ENCODE data around the gene PRSS37. TPM values are rescaled to one million over a fixed set of nuclear protein-coding genes. Genes with fewer than 3 reads are reported as not detected.
"Not testable (repeated sequence)": the region's sequence is repeated elsewhere in the genome, so short reads cannot be mapped to it uniquely, and the experiment has no call there.

Gene PRSS37
- total RNA-seq: not detected

DNA sequence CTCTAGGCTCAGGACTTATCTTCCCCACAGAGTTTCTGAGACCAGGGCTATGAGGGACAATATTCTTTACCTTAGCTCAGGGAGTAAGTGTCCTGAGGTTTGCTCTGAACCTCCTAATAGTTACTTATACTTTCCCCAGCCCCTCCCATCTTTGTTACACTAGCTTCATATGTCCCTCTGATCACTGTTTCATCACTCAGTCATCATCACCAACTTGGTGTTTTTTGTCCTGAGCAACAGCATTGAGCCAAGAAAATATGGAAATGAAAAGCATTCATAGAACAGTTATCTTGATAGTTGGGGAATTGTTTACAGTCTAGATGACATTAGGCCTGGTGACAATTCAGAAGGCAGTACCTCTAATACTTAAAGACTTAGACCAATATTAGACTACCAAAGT, at the start of gene PRSS37:
TSS of gene PRSS37 (minus strand) at position 101 of the 400 bp plus-strand sequence. CDS start 436 bp downstream, outside the sequence.
- no peak for DNase-seq

DNA sequence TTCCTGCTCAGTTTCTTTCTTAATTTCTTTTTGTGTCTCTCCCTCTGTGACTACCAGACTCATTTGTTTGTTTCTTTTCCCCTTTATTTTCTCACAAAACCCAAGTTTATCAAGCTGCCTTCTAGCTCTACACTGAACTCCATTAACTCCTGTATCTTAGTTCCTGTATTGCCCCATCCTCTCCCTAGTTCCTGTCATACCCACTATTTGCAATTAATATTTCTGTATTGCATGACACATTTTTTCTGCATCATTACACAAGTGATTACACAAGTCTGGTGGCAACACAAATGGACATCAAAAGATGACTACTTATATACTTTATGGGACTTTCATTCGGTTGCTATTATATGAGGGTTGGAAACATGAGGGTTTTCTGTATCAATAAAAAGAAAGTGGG, 48.0 kb upstream of the PRSS37 start:
- DNase-seq: no peak

DNA sequence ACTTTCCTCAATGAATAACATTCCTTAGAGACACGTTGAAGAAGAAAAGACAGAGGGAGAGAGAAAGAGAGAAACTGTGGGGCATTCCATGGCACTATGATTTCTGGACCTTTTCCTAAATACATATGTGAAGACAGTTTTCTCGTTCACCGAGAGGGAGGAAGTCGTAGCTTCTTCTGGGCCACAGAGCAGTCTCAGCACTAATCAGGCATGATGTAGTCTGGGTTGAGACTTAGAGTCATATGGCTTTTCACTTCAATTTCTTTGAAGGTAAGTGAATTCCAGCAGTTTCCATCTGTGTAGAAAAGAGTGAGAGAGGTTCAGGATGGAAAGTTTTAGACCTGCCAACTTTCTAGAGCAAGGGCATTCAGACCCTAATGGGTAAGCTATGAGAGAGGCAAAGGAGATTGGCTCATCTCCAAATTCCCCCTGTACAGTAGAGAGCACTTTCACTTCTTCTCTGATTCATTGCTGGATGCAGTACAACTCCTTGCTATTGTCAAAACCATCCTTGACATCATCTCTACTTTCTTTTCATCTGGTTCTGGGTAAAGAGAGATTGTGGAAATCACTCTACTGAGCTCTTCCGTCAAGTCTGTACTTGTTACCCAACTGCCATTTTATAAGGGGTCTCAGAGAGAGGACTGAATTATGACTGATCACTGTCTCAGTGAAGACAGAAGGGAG, 43.4 kb upstream of the PRSS37 start:
- no peak for DNase-seq

DNA sequence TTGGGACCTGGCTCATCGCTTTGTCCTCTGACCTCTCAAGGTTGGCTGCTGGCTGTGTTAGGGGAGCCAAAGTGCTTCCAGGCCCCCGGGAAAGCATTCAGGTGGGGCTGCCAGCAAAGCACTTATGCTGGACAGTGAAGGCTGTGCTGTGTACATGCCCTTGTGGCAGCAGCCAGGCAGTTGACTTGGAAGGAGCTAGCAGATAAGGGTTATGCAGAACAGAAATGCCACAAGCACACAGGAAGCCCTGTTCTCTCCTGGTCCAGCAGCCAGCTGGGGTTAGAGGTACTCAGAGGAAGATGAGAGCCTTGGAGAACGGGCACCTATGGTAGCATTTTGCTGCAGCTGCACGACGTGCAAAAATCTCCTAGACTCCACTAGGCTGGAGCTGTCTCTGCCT, 39.7 kb upstream of the PRSS37 start:
- DNase-seq: no peak

DNA sequence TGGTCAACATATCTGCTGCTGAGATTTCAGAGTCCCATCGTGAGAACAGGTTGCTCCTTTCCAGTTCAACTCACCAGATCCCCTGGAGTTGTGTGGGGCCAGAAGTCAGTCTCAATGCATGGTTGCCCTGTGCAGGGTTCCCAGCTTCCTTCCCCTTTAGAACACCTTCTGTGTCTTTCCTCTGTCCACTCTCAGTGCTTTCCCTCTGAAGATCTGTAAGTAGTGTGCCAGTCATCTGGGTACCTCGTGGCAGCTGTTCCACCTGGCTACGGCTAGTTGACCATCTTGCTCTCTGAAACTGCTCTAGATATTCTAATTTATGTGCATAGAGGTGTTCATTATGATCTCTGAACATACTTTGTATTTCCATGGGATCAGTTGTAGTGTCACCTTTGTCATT, 36.1 kb upstream of the PRSS37 start:
- no peak for DNase-seq

- DNase-seq: no peak
These were observed 35.1 kb upstream of the PRSS37 start for GRCh38 chr7:141876371-141876770.

- DNase-seq: no peak
These were observed 34.2 kb upstream of the PRSS37 start for GRCh38 chr7:141875453-141875852.

DNA sequence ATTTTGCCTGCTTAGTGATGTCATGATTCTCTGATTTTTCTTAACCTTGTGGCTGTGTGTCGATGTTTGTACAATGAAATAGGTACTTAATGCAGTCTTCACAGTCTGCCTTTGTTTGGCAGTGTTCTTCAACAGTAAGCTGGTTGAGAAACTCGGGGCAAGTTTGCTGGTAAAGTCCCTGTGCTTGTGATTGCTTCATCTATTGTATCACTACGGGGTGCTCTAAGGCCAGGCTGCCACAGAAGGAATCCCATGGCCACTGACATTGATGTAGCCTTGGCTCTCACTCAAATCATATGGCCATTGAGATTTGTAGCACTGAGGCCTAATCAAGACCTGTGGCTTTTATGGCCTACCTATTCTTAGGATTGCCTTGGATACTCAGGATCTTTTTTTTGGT, 33.5 kb upstream of the PRSS37 start:
- no peak for DNase-seq

DNA sequence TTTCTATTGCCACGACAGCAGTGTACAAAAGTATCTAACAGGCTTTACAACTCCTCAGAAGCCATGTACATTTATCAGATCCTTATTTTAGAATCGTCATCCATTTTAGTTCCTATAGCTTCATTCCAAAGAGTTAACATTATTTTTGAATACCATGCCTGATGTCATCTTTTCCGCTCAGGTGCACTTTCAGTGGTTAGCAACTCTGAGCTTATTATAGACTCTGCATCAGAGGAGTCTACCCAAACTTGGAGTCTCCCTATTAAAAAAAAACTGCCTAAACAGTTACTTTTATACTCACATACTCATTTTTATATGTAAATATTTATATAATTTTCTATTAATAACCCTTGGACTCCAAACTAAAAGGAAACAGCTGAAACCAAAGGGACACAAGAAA, 31.6 kb upstream of the PRSS37 start:
- DNase-seq: no peak

DNA sequence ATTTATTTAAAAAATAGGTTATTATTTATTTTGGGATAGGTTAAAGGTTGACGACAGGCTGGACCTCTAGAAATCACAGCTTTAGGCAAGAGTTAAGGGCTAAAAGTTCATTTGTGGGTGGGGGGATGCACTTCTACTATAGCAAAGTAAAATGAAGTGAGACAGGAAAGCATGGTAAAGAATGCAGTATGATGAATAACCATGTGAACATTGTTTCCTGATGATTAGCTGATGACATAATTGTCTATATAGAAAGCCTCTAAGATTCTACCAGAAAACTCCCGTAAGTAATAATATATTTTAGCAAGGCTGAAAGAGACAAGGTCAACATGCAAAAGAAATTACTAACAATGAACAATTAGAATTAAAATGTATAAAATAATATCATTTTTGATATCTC, 25.7 kb upstream of the PRSS37 start:
- no peak for DNase-seq

DNA sequence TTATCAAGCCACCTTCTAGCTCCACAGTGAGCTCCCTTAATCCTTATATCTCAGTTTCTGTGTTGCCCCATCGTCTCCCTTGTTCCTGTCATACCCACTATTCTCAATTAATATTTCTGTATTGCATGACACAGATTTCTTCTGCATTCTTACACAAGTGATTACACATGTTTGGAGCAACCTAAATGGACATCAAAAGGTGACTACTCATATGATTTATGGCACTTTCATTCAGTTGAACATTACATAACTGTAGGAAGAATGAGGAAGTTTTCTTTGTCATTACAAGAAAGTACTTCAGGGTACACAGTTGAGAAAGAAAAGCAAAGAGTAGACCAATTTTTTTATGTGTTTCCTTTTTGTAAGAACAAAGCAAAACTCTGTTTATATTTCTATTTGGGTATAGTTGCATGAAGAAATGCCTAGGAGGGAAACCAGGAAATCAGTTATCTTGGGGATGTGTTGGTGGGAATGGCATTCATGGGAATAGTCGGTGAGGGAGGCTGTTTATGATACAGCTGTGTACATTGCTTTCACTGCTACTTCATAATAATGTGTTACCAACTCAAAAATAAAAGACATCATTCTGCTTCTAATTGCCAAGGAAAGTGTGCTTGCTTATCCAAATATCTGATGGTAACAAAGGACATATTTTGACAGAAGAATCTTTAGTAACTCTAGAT, 23.6 kb upstream of the PRSS37 start:
- DNase-seq: no peak

DNA sequence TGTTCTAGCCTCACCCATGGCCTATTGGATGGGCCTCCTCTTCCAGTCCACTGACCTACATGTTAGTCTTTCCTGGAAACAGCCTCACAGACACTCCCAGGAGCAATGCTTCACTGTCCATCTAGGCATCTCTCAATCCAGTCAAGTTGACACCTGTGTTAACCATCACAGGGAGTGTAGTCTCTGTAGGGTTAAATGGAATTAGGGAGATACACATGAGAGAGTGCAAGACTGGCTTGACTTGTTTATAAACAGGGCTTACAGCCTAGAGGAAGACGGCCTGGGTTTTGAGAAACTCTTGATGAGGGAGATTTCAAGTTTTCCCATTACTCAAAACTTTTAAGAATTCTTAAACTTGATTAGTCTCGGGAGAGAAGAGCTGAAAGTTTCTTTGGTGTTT, 18.9 kb upstream of the PRSS37 start:
- DNase-seq: no peak

GRCh38 chr7:141847996-141848395, 6.7 kb upstream of the PRSS37 start:
- DNase-seq: no peak

DNA sequence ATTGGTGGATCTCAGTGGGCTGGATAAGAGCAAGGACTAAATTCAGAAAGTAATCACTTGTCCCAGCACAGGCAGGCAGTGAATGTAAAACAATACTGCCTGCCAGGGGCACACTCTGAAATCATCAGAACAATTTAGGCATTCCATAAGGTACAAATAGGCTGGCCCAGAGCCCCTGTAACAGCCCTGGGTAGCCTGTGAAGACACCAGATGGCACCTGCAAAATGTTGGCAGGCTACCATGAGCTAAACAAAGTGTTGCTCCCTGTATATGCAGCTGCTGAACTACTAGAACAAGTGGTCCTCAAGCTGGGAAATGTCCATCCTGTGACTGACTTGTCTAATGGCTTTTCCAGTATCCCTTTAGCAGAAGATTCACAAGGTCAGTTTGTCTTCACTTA, 3.0 kb upstream of the PRSS37 start:
- no peak for DNase-seq

- no peak for DNase-seq
These were observed 1.6 kb upstream of the PRSS37 start for GRCh38 chr7:141842904-141843303.

- DNase-seq: no peak
These were observed 577 bp downstream of the PRSS37 start for GRCh38 chr7:141840708-141841107.

DNA sequence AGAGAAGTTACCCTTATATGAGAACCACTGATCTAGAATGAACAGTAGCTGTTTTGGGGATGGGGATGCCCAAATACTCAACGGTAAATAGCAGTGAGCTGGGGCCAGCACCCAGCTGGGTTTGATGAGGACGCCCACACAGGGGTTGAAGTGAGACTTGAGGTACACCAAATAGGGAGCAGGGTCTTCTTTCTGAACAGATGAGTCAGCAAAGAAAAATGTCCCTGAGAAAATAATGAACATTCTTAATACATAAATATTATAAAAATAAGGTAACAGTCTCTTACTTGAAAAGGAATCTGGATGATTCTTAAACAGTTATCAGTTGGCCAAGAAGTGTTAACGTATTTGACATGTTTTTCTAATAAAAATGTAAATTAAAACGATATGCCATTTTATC, 2.0 kb downstream of the PRSS37 start:
- no peak for DNase-seq

DNA sequence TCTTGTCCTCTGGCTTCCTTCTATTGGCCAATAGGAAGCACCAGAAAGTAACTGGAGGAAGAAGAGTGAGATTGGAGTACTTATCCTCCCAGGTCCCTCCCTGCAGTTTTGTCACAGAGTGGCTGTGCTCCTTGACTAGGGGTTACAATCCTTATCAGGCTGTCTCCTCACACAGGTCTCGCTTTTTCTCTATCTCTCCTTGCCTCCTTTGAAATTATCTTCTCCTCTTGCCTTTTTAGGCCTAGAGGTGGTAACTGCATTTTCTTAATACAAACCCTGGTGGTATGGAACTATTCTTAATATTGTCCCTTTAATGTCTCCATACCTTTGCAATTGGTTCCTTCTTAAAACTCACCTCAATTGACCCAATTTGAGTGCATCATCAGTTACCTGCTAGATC, 2.7 kb downstream of the PRSS37 start:
- no peak for DNase-seq

GRCh38 chr7:141837683-141838082, 3.6 kb downstream of the PRSS37 start:
- no peak for DNase-seq

DNA sequence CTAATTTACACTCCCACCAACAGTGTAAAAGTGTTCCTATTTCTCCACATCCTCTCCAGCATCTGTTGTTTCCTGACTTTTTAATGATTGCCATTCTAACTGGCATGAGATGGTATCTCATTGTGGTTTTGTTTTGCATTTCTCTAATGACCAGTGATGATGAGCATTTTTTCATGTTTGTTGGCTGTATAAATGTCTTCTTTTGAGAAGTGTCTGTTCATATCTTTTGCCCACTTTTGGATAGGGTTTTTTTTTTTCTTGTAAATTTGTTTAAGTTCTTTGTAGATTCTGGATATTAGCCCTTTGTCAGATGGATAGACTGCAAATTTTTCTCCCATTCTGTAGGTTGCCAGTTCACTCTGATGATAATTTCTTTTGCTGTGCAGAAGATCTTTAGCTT, 18.9 kb downstream of the PRSS37 start:
- not testable (repeated sequence) for DNase-seq

- no peak for DNase-seq
These were observed 21.2 kb downstream of the PRSS37 start for GRCh38 chr7:141820067-141820466.

- DNase-seq: no peak
These were observed 48.8 kb downstream of the PRSS37 start for GRCh38 chr7:141792526-141792925.

DNA sequence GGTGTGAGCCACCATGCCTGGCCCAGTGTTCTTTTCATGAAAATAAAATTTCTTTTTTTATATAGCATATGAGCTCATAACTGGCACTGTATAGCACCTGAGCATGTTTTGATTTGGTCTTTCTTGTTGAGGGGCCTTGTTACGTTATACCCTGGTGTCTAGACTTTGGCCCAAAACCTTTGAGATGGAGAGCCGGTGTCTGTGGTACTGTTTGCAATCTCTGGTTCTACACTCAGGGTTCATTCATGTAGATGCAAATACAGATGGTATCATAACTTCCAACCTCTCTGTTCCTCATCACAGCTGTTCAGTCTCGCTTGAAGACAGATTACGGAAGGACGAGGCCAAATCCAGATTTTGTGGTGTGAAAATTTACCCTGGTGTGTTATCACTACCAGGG, 51.4 kb downstream of the PRSS37 start, which contains the start of gene TAS2R5:
TSS of gene TAS2R5 (plus strand) at position 301 of the 400 bp plus-strand sequence. CDS start 145 bp downstream, outside the sequence.
- DNase-seq: no peak

GRCh38 chr7:141788296-141788695, 53.0 kb downstream of the PRSS37 start:
- no peak for DNase-seq

Data from effector CD4-positive, alpha-beta T cell (primary cell).